Tibial artery (tissue), 4 donors: ENCODE results near the gene SYTL3.

ENCODE experiments used
- DNase-seq, 2 donors: peaks; one replicate each; pipeline ENCODE4 v3.0.0-alpha.2; 2019
- H3K27ac ChIP-seq, 2 donors: fragments of 200-600 bp; sonication (generic) in 1 of 2; 1 replicate in 1 of 2; 2 replicates in 1 of 2; pipeline ENCODE4 v1.5.1; 2018 to 2019; ENCODE audit warnings: mild to moderate bottlenecking in 1 of 2
- H3K27me3 ChIP-seq, 2 donors: fragments of 200-600 bp; sonication (generic) in 1 of 2; one replicate each; pipeline versions ENCODE4 v1.5.1 to v1.6.0; 2016 to 2019
- H3K36me3 ChIP-seq, 3 donors: fragments of 200-600 bp; sonication (generic) in 2 of 3; one replicate each; pipeline ENCODE4 v1.5.1; 2016 to 2019; ENCODE audit warnings: mild to moderate bottlenecking in 2 of 3
- H3K4me1 ChIP-seq, 4 donors: fragments of 200-600 bp; sonication (generic) in 2 of 4; 1 replicate in 3 of 4; 2 replicates in 1 of 4; pipeline ENCODE4 v1.5.1; 2016 to 2019
- H3K4me3 ChIP-seq, 2 donors: fragments of 200-600 bp; sonication (generic) in 1 of 2; 1 replicate in 1 of 2; 2 replicates in 1 of 2; pipeline ENCODE4 v1.5.1; 2018 to 2019; ENCODE audit warnings: mild to moderate bottlenecking in 2 of 2
- H3K9me3 ChIP-seq, 3 donors: fragments of 200-600 bp; sonication (generic) in 1 of 3; one replicate each; pipeline ENCODE4 v1.5.1; 2016 to 2019
- intact Hi-C: fragments of 100-400 bp; cut with DNase I; formaldehyde crosslinking; loops from one replicate; pipeline ENCODE4 v1.15.0; 2023; ENCODE audit warnings: low total_unique reads
- TF ChIP-seq, protein P1 (sequence below), 2 experiments: fragments of 200-600 bp in 1 of 2; fragments of 450-650 bp in 1 of 2; IDR thresholded peaks; one replicate each; pipeline ENCODE4 v1.5.1; 2017 to 2019; ENCODE audit warnings: antibody characterized with exemption in 2 of 2, mild to moderate bottlenecking in 1 of 2, moderate library complexity in 1 of 2

The SYTL3 gene

DNA sequence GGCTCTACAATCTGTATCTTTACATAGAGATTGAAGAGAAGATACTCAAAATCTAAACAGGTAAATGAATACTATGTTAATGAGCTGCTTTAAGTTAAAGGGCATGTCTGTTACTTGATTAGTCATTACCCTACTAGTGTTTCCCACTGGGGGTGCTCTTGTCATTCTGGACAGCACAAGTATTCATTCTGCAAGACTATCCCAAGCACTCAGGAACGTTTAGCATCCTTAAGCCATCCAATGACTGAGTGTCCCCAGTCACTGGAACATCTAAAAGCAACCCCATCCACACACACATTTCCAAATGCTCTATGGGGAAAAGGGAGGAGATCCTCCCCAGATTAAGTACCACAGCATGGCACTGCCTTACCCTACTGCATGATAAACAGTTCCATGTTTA, 143.6 kb downstream of the SYTL3 start:
- intact Hi-C loops = loop anchor here (10.0 kb wide), 1 partner anchor 201 kb away; no protein-coding TSS in a partner anchor
- DNase-seq = no peak

DNA sequence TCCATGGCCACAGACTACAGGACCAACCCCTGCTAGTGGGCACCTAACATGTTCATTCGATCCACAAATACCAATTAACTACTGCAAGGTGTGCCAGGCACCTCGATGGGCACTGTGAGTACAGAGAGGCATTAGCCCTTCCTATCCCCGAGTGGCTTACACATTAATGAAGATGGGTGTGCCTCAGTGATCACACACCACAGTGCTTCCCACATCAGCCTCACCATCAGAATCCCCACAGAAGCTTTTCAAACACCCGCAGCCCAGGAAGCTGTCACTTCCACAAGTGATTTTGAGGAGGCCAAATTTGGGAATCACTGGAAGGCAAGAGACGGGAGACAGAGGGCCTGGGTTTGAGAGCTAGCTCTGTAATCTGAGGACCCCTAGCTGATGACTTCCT, 145.7 kb downstream of the SYTL3 start:
- no peak overlapping the region for H3K27ac ChIP-seq
- no peak overlapping the region for H3K4me3 ChIP-seq
- intact Hi-C loops = loop anchor here (10.0 kb wide), 1 partner anchor 199 kb away; no protein-coding TSS in a partner anchor
- peaks cover 0 to 36% (median 31%) of the 10 kb centered on the region in 4 donors for H3K4me1 ChIP-seq
- TF ChIP-seq, protein P1, sequence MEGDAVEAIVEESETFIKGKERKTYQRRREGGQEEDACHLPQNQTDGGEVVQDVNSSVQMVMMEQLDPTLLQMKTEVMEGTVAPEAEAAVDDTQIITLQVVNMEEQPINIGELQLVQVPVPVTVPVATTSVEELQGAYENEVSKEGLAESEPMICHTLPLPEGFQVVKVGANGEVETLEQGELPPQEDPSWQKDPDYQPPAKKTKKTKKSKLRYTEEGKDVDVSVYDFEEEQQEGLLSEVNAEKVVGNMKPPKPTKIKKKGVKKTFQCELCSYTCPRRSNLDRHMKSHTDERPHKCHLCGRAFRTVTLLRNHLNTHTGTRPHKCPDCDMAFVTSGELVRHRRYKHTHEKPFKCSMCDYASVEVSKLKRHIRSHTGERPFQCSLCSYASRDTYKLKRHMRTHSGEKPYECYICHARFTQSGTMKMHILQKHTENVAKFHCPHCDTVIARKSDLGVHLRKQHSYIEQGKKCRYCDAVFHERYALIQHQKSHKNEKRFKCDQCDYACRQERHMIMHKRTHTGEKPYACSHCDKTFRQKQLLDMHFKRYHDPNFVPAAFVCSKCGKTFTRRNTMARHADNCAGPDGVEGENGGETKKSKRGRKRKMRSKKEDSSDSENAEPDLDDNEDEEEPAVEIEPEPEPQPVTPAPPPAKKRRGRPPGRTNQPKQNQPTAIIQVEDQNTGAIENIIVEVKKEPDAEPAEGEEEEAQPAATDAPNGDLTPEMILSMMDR (IDR thresholded peaks at IDR 0.05) = no peak
- DNase-seq = no peak
- H3K27me3 ChIP-seq = no peaks in the 10 kb centered on the region
- no peaks in the 10 kb centered on the region for H3K36me3 ChIP-seq
- no peaks in the 10 kb centered on the region for H3K9me3 ChIP-seq

More for the DNA sequence above, 143.6 kb downstream of the SYTL3 start:
- TF ChIP-seq, protein P1 (IDR thresholded peaks at IDR 0.05) = peak; percentile 17 to 29
- Histone ChIP-seq H3K36me3 (peaks cover 0 to 7% (median under 1%) of the 10 kb centered on the region in 3 donors), H3K4me3 (no peak overlapping the region), H3K9me3 (no peaks in the 10 kb centered on the region), H3K27ac (no peak overlapping the region), H3K27me3 (no peaks in the 10 kb centered on the region), H3K4me1 (peaks cover 0 to 15% (median 13%) of the 10 kb centered on the region in 4 donors)

DNA sequence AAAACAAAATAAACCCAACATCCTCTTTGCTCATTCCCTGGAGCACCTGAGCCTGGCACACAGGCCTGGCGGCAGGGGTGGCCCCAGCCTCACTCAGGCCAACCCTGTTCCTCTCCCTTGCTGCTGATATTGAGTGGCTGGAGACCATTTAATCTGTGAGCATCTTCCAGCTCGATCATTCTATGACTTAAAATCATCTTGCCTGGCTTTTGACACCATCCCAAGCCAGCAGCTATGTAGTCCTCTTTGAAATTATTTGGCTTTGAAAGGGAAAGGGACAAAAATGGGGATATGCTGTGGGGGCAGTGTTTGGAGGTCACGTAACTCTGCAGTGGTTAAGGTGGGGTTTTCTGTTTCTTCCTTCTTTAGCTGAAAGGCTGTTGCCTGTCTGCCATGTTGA, 146.5 kb downstream of the SYTL3 start:
- H3K4me1 ChIP-seq = peaks cover 0 to 36% (median 31%) of the 10 kb centered on the region in 4 donors
- H3K27ac ChIP-seq = no peak overlapping the region
- H3K4me3 ChIP-seq = no peak overlapping the region
- TF ChIP-seq, protein P1 (IDR thresholded peaks at IDR 0.05) = no peak
- H3K9me3 ChIP-seq = no peaks in the 10 kb centered on the region
- no peaks in the 10 kb centered on the region for H3K36me3 ChIP-seq
- no peak for DNase-seq
- intact Hi-C loops = loop anchor here (10.0 kb wide), 1 partner anchor 198 kb away; no protein-coding TSS in a partner anchor
- H3K27me3 ChIP-seq = no peaks in the 10 kb centered on the region

DNA sequence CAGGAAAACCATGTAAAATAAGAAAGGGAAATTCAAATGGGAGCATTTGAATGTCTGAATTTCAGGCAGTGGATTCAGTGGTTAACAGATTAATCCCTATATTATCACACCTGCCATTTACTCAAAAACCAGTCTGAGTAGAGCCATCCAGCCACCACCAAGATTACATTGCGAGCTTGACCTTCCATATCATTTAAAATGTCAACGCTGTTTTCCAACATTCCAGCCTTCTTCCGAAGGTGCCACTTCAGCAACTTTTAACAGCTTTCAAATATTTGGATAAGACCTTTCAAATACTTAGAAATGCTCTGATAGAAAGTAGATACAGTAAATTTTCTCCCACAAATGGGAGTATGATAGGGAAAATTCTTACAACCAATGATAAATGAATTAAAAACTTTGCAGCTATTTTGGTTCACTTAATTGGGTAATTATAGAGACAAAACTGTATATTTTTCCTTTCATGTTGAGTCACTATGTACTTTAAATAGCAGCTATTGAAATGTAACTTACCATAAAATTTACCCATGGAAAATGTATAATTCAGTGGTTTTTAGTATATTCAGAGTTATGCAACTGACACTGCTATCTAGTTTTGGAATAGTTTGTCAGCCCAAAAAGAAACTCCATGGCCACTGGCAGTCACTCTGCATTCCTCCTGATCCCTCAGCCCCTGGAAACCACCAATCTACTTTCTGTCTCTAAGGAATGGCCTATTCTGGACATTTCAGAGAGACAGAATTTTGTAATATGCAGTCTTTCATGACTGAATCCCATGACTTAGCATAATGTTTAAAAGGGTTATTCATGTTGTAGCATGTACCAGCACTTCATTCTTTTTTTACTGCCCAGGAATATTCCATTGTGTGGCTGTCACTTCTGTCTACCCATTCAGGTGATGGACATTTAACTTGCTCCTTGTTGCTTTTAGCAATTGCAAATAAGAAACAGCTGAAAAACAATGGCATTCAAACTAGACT, 147.8 kb downstream of the SYTL3 start:
- TF ChIP-seq, protein P1 (IDR thresholded peaks at IDR 0.05) = no peak
- Histone ChIP-seq H3K4me3 (no peak overlapping the region), H3K4me1 (peaks cover 0 to 36% (median 31%) of the 10 kb centered on the region in 4 donors), H3K36me3 (no peaks in the 10 kb centered on the region), H3K27me3 (no peaks in the 10 kb centered on the region), H3K27ac (peak overlapping the region; percentile 60 to 63), H3K9me3 (no peaks in the 10 kb centered on the region)
- intact Hi-C loops = loop anchor here (10.0 kb wide), 1 partner anchor 197 kb away; no protein-coding TSS in a partner anchor
- no peak for DNase-seq

DNA sequence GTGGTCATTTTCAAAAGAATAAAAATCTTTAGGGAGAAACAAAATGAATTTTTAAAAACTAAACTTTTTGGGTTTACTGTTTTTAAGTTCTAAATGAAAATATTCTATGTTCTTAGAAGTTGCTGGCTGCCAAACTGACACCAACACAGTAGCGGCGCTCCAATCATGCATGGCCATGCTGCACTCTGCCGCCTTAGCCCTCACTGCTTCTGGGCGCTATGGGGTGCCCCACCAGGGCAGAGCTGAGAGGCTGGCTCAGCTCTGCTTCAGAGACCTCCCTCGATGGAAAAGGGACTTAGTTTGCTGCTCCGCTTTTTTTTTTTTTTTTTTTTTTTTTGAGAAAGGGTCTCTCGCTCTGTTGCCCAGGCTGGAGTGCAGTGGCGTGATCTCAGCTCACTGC, 148.5 kb downstream of the SYTL3 start:
- DNase-seq = no peak
- H3K27ac ChIP-seq = peak overlapping the region; percentile 60 to 63

More for the DNA sequence above, 148.5 kb downstream of the SYTL3 start:
- H3K4me1 ChIP-seq = peaks cover 0 to 36% (median 31%) of the 10 kb centered on the region in 4 donors
- H3K27me3 ChIP-seq = no peaks in the 10 kb centered on the region
- H3K4me3 ChIP-seq = no peak overlapping the region
- no peaks in the 10 kb centered on the region for H3K9me3 ChIP-seq
- TF ChIP-seq, protein P1 (IDR thresholded peaks at IDR 0.05) = no peak
- intact Hi-C loops = loop anchor here (10.0 kb wide), 1 partner anchor 196 kb away; no protein-coding TSS in a partner anchor
- H3K36me3 ChIP-seq = no peaks in the 10 kb centered on the region
